Putamen (tissue), 1 donor: Measurements from ENCODE around the gene POLR2B.
A peak's percentile ranks its signal among the peaks of the same experiment; 100 is the strongest.
"Not testable (repeated sequence)": the region's sequence is repeated elsewhere in the genome, so short reads cannot be mapped to it uniquely, and the experiment has no call there.

Experiments used
- DNase-seq: peaks from one replicate; pipeline ENCODE4 v3.0.0-alpha.2; 2016; ENCODE audit warnings: low spot score

The POLR2B gene

GRCh38 chr4:57053508-57053907 lies 74.8 kb downstream of the POLR2B start:
- DNase-seq = no peak

- DNase-seq = peak; percentile 36
Measured at GRCh38 chr4:57055886-57056285, 77.2 kb downstream of the POLR2B start.

GRCh38 chr4:57059890-57060716 lies 81.4 kb downstream of the POLR2B start:
- DNase-seq = no peak

- not testable (repeated sequence) for DNase-seq
Measured at GRCh38 chr4:57060717-57061067, 82.0 kb downstream of the POLR2B start.

- no peak for DNase-seq
Measured at GRCh38 chr4:57061395-57061794, 82.7 kb downstream of the POLR2B start.

GRCh38 chr4:57063518-57063917 lies 84.8 kb downstream of the POLR2B start:
- no peak for DNase-seq

GRCh38 chr4:57064120-57064519 lies 85.4 kb downstream of the POLR2B start:
- no peak for DNase-seq

GRCh38 chr4:57064811-57065711 lies 86.4 kb downstream of the POLR2B start:
- no peak for DNase-seq

- DNase-seq = no peak
Measured at GRCh38 chr4:57065730-57066482, 87.2 kb downstream of the POLR2B start.

- DNase-seq = no peak
Measured at GRCh38 chr4:57068237-57068981, 89.7 kb downstream of the POLR2B start.

GRCh38 chr4:57070461-57070860 lies 91.8 kb downstream of the POLR2B start:
- DNase-seq = no peak

GRCh38 chr4:57071326-57071725 lies 92.6 kb downstream of the POLR2B start:
- no peak for DNase-seq

GRCh38 chr4:57073559-57073958 lies 94.9 kb downstream of the POLR2B start:
- DNase-seq = no peak

- DNase-seq = no peak
Measured at GRCh38 chr4:57074744-57075143, 96.0 kb downstream of the POLR2B start.

- no peak for DNase-seq
Measured at GRCh38 chr4:57075367-57075766, 96.7 kb downstream of the POLR2B start.

- no peak for DNase-seq
Measured at GRCh38 chr4:57076646-57077045, 98.0 kb downstream of the POLR2B start.

GRCh38 chr4:57077550-57078343 lies 99.1 kb downstream of the POLR2B start:
- DNase-seq = no peak

- DNase-seq = no peak
Measured at GRCh38 chr4:57078685-57079521, 100.2 kb downstream of the POLR2B start.
